Measurements from ENCODE around the gene C5AR1. TPM values are rescaled to one million over a fixed set of nuclear protein-coding genes. Genes with fewer than 3 reads are reported as not detected.

The C5AR1 gene
- polyA plus RNA-seq, 1 of the 3 experiments (the other 2 are of a cell fraction) = 1.2 TPM

DNA sequence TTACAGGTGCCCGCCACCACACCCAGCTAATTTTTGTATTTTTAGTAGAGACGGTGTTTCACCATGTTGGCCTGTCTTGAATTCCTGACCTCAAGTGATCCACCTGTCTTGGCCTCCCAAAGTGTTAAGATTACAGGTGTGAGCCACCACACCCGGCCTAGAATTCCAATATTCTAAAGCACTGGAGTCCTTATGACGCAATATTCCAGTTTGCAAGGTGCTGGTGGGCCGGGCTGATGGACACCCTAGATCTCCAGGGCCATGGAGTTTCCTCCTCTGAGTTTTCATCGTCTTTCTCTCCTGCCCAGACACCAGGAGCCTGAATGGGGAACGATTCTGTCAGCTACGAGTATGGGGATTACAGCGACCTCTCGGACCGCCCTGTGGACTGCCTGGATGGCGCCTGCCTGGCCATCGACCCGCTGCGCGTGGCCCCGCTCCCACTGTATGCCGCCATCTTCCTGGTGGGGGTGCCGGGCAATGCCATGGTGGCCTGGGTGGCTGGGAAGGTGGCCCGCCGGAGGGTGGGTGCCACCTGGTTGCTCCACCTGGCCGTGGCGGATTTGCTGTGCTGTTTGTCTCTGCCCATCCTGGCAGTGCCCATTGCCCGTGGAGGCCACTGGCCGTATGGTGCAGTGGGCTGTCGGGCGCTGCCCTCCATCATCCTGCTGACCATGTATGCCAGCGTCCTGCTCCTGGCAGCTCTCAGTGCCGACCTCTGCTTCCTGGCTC, 31.0 kb downstream of the C5AR1 start:
- no peaks in the 10 kb centered on the region for H3K36me3 ChIP-seq (replicated peaks in 1 of 2; ENCODE audit: control insufficient read depth in 1 of 2, insufficient read depth in 2 of 2, low read length in 1 of 2)
- WGBS (ENCODE audit: low lambda C conversion rate) = 71% methylated on average over 7 of the region's 29 CpGs
- H2AFZ ChIP-seq (ENCODE audit: low read depth) = no peak overlapping the region
- H3K27ac ChIP-seq (ENCODE audit: low read depth in 2 of 2, low read length in 1 of 2) = no peak overlapping the region
- H3K9me2 ChIP-seq = no peaks in the 10 kb centered on the region
- no peak for DNase-seq
- no peaks in the 10 kb centered on the region for H3F3A ChIP-seq (replicated peaks; ENCODE audit: insufficient read depth)
- H3K79me2 ChIP-seq (ENCODE audit: insufficient read depth) = no peaks in the 10 kb centered on the region
- H4K20me1 ChIP-seq (ENCODE audit: insufficient read depth) = no peaks in the 10 kb centered on the region
- H3K4me3 ChIP-seq (ENCODE audit: low read depth in 2 of 2, low read length in 1 of 2) = no peak overlapping the region
- H3K9me3 ChIP-seq = no peaks in the 10 kb centered on the region
- CTCF ChIA-PET = interaction anchor here (1.3 kb wide), 2 partner anchors 8 to 45 kb away, joined by 3 to 4 read pairs; partner anchors contain the start of gene DHX34
- TF ChIP-seq EZH2phosphoT487 (IDR thresholded peaks at IDR 0.05; ENCODE audit: borderline replicate concordance, low read depth) (no peak), GABPA (IDR thresholded peaks at IDR 0.05; ENCODE audit: low read depth) (no peak), RFX5 (IDR thresholded peaks at IDR 0.05; ENCODE audit: low read length) (no peak), ELF1 (IDR thresholded peaks at IDR 0.05) (no peak), RAD21 (IDR thresholded peaks at IDR 0.05; ENCODE audit: low read length) (no peak), MXI1 (IDR thresholded peaks at IDR 0.05; ENCODE audit: low read depth, low read length) (no peak), FOXM1 (IDR thresholded peaks at IDR 0.05; ENCODE audit: low read depth) (no peak), GATA2 (CRISPR knock-in tag; IDR thresholded peaks at IDR 0.05) (no peak), SIN3A (IDR thresholded peaks at IDR 0.05; ENCODE audit: borderline replicate concordance, low read depth, low read length) (no peak), POLR2AphosphoS5 (IDR thresholded peaks at IDR 0.05; ENCODE audit: low read depth, low read length) (no peak), RCOR1 (IDR thresholded peaks at IDR 0.05; ENCODE audit: low read length) (no peak), TAF1 (IDR thresholded peaks at IDR 0.05; ENCODE audit: borderline replicate concordance, low read depth, low read length) (no peak)
- TF ChIP-seq, protein P1, sequence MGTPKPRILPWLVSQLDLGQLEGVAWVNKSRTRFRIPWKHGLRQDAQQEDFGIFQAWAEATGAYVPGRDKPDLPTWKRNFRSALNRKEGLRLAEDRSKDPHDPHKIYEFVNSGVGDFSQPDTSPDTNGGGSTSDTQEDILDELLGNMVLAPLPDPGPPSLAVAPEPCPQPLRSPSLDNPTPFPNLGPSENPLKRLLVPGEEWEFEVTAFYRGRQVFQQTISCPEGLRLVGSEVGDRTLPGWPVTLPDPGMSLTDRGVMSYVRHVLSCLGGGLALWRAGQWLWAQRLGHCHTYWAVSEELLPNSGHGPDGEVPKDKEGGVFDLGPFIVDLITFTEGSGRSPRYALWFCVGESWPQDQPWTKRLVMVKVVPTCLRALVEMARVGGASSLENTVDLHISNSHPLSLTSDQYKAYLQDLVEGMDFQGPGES (IDR thresholded peaks at IDR 0.05; ENCODE audit: low read depth, low read length) = no peak
- TF ChIP-seq, protein P2, sequence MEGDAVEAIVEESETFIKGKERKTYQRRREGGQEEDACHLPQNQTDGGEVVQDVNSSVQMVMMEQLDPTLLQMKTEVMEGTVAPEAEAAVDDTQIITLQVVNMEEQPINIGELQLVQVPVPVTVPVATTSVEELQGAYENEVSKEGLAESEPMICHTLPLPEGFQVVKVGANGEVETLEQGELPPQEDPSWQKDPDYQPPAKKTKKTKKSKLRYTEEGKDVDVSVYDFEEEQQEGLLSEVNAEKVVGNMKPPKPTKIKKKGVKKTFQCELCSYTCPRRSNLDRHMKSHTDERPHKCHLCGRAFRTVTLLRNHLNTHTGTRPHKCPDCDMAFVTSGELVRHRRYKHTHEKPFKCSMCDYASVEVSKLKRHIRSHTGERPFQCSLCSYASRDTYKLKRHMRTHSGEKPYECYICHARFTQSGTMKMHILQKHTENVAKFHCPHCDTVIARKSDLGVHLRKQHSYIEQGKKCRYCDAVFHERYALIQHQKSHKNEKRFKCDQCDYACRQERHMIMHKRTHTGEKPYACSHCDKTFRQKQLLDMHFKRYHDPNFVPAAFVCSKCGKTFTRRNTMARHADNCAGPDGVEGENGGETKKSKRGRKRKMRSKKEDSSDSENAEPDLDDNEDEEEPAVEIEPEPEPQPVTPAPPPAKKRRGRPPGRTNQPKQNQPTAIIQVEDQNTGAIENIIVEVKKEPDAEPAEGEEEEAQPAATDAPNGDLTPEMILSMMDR (IDR thresholded peaks at IDR 0.05) = no peak
- TF ChIP-seq, protein P3, sequence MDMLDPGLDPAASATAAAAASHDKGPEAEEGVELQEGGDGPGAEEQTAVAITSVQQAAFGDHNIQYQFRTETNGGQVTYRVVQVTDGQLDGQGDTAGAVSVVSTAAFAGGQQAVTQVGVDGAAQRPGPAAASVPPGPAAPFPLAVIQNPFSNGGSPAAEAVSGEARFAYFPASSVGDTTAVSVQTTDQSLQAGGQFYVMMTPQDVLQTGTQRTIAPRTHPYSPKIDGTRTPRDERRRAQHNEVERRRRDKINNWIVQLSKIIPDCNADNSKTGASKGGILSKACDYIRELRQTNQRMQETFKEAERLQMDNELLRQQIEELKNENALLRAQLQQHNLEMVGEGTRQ (IDR thresholded peaks at IDR 0.05; ENCODE audit: borderline replicate concordance, low read depth, low read length) = no peak
- TF ChIP-seq, protein P4, sequence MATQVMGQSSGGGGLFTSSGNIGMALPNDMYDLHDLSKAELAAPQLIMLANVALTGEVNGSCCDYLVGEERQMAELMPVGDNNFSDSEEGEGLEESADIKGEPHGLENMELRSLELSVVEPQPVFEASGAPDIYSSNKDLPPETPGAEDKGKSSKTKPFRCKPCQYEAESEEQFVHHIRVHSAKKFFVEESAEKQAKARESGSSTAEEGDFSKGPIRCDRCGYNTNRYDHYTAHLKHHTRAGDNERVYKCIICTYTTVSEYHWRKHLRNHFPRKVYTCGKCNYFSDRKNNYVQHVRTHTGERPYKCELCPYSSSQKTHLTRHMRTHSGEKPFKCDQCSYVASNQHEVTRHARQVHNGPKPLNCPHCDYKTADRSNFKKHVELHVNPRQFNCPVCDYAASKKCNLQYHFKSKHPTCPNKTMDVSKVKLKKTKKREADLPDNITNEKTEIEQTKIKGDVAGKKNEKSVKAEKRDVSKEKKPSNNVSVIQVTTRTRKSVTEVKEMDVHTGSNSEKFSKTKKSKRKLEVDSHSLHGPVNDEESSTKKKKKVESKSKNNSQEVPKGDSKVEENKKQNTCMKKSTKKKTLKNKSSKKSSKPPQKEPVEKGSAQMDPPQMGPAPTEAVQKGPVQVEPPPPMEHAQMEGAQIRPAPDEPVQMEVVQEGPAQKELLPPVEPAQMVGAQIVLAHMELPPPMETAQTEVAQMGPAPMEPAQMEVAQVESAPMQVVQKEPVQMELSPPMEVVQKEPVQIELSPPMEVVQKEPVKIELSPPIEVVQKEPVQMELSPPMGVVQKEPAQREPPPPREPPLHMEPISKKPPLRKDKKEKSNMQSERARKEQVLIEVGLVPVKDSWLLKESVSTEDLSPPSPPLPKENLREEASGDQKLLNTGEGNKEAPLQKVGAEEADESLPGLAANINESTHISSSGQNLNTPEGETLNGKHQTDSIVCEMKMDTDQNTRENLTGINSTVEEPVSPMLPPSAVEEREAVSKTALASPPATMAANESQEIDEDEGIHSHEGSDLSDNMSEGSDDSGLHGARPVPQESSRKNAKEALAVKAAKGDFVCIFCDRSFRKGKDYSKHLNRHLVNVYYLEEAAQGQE (IDR thresholded peaks at IDR 0.05; ENCODE audit: low read depth, low read length) = no peak
- TF ChIP-seq, protein P5, sequence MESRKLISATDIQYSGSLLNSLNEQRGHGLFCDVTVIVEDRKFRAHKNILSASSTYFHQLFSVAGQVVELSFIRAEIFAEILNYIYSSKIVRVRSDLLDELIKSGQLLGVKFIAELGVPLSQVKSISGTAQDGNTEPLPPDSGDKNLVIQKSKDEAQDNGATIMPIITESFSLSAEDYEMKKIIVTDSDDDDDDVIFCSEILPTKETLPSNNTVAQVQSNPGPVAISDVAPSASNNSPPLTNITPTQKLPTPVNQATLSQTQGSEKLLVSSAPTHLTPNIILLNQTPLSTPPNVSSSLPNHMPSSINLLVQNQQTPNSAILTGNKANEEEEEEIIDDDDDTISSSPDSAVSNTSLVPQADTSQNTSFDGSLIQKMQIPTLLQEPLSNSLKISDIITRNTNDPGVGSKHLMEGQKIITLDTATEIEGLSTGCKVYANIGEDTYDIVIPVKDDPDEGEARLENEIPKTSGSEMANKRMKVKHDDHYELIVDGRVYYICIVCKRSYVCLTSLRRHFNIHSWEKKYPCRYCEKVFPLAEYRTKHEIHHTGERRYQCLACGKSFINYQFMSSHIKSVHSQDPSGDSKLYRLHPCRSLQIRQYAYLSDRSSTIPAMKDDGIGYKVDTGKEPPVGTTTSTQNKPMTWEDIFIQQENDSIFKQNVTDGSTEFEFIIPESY (IDR thresholded peaks at IDR 0.05; ENCODE audit: borderline replicate concordance, low read depth) = no peak
- POLR2A ChIA-PET = no interaction called here
- no peaks in the 10 kb centered on the region for H3K27me3 ChIP-seq (ENCODE audit: insufficient read depth)
- H3K4me1 ChIP-seq (ENCODE audit: control insufficient read depth in 1 of 2, insufficient read depth in 2 of 2, low read depth in 1 of 2, low read length in 1 of 2) = no peaks in the 10 kb centered on the region
- no peak overlapping the region for H3K9ac ChIP-seq
- no peak overlapping the region for H3K4me2 ChIP-seq

Measured in SK-N-SH (cell line).